Retinal pigment epithelial cell (primary cell): ENCODE results near the gene SOX1.

Source experiments
- DNase-seq: peaks from one replicate; pipeline ENCODE4 v3.0.0-alpha.2; 2010; ENCODE audit warnings: low read depth
- H3K4me3 ChIP-seq: 2 replicates; pipeline ENCODE4 v1.5.1; 2011; ENCODE audit warnings: mild to moderate bottlenecking, low read length, control low read depth, moderate library complexity
- CTCF ChIP-seq: conservative IDR thresholded peaks from 2 replicates; pipeline ENCODE4 v1.5.1; 2011; ENCODE audit warnings: low read depth, low read length, control low read depth, inconsistent platforms

Gene SOX1

GRCh38 chr13:112117955-112118302, 51.0 kb downstream of the SOX1 start:
- H3K4me3 ChIP-seq = no peak overlapping the region
- TF ChIP-seq CTCF = no peak
- no peak for DNase-seq

DNA sequence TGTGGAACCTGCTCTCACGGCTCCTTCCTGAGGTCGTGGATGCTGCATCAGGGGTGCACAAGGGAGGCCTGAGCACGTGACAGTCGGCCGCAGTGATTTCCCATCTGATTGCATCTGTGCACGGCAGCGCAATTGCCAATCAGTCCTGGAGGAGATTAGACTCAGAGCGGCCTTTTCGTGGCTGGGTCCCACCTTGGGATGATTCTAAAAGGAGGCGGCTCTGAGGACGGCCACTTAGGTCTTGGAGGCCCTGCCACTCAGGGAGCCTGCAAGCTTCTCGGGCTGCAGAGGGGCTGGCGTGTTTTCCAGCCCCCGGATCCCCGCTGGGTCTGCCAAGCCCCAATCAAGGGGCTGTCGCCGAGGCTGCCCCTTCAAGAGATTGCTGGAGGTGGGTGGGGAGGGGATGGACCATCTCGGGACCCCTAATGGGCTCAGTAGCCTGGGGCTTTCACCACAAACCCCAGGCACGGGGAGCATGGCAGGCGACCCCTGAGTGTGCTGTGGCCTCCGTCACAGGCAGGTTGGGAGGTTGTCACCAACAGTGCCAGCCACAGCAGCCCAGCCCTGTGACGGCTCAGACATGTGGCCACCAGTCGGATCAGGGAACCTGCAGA, 51.6 kb downstream of the SOX1 start:
- H3K4me3 ChIP-seq = no peak overlapping the region
- no peak for TF ChIP-seq CTCF
- no peak for DNase-seq

- no peak for DNase-seq
- no peak overlapping the region for H3K4me3 ChIP-seq
- TF ChIP-seq CTCF = no peak
Observed at GRCh38 chr13:112119192-112120030, 52.5 kb downstream of the SOX1 start.

DNA sequence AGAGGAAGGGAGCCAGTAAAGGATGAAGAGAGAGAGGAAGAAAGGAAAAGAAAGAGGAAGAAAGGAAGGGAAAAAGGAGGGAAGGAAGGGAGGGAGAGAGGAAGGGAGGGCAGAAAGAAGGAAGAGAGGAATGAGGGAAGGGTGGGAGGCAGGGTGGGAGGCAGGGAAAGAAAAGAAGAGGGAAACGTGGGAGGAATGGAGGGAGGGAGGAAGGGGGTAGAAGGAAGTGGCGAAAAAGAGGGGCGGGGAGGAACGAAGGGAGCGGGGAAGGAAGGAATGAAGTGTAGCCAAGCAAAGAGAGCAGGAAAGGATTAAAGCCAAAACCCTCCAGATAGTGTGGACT, 53.1 kb downstream of the SOX1 start:
- no peak overlapping the region for H3K4me3 ChIP-seq
- no peak for TF ChIP-seq CTCF
- no peak for DNase-seq
